ENCODE results near the gene TALDO1.

Gene TALDO1

DNA sequence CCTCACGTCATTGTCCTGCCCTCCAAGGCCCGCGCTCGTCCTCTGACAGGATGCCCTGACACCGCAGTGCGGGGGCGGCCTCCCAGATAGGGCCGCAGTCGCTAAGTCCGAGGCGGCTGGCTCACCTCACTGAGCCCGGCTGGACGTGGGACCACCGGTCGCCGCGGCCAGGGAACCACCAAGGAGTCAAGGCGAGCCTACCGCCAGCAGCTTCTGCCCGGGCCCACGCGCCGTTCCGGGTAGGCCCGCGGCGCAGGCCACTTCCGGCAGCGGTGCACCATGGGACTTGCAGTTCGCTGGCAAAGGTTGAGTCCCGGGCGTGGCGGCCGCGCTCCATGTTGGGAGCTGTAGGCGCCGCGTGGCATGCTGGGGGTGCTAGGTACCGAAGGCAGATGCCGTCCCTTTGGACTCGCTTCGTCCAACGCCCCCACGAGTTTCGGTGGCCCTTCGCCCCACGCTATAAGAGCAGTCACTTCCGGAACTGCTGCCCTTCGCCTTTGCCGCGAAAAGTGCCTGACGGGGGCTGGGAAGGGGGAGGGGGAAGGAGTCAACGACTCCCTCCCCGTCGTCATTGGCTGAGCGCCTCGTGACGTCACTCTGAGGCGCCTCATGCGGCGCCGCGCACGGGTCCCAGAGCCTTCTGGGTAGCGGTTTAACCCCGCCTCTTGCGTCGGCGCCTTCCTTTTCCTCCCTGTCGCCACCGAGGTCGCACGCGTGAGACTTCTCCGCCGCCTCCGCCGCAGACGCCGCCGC is 62.2 kb downstream of the TALDO1 start, which contains the start of gene RPLP2:
Gene RPLP2, plus strand, starts transcription at position 681 of the 753 bp plus-strand sequence. CDS start 268 bp downstream, outside the sequence.
- Histone ChIP-seq H3K9ac (ENCODE audit: low read depth, low read length) (peak within 1 kb of the TSS; percentile 85), H3K36me3 (ENCODE audit: insufficient read depth, low read length) (peaks cover 21% of the 10 kb centered on the region), H3K4me1 (ENCODE audit: insufficient read depth, low read length) (no peaks in the 10 kb centered on the region), H3K9me3 (ENCODE audit: control insufficient read depth, insufficient read depth, low read length) (no peaks in the 10 kb centered on the region)

DNA sequence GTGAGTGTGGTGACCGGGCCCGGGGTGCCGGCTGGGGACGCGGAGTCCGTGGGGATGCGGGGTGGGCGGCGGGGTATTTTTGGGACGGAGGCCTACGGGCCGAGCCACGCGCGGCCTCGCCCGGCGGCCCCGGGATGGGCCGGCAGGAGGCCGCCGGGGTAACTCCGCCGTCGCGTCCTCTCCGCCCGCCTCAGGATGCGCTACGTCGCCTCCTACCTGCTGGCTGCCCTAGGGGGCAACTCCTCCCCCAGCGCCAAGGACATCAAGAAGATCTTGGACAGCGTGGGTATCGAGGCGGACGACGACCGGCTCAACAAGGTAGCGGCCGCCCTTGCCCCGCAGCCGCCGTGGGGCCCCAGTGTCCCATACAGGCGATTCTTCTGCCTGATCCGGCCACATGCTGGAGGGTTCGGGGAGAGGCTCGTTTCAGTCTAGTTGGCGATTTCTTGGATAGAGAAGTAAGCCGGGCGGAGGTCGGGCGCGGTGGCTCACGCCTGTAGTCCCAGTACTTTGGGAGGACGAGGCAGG is 62.8 kb downstream of the TALDO1 start:
- no peaks in the 10 kb centered on the region for H3K9me3 ChIP-seq (ENCODE audit: control insufficient read depth, insufficient read depth, low read length)
- H3K4me1 ChIP-seq (ENCODE audit: insufficient read depth, low read length), result no peaks in the 10 kb centered on the region
- H3K36me3 ChIP-seq (ENCODE audit: insufficient read depth, low read length), result peaks cover 21% of the 10 kb centered on the region
- H3K9ac ChIP-seq (ENCODE audit: low read depth, low read length), result peak overlapping the region; percentile 85

DNA sequence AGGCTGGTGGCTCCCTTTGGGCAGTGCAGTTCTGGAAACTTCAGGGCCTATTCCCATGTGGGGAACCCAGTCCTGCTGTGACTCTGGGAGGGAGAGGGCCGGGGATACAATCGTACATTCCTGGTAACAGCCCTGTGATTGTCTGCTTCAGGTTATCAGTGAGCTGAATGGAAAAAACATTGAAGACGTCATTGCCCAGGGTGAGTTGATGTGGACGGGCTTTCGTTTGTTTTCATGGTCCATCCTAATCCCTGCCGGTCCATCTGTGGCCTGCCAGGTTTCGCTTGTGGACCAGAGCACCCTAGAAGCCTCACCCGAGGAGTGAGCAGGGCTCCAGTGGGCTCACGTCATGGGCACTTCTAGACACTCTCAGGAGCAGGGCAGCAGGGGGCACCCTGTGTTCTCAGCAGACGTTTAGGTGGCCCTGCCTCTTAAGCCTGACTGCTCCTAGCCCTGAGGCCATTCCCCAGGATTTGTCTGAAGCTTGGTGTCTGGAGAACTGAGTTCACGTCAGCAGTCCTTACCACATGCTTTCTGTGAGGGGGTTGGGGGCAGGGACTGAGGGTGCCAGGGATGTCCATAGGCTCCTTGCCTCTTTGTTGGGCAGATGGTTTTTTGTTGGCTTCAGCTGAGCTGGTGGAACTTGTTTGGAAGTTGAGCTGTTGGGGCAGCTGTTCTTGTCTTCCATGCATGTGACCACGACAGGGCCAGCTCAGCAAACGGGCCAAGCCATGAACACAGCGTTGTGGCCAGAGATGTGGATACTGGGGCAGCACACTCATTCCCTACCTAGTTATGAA is 64.4 kb downstream of the TALDO1 start:
- Histone ChIP-seq H3K4me1 (ENCODE audit: insufficient read depth, low read length) (peaks cover 3% of the 10 kb centered on the region; the same call in 1 of the 2 replicates), H3K9ac (ENCODE audit: low read depth, low read length) (no peak overlapping the region), H3K36me3 (ENCODE audit: insufficient read depth, low read length) (peaks cover 21% of the 10 kb centered on the region), H3K9me3 (ENCODE audit: control insufficient read depth, insufficient read depth, low read length) (no peaks in the 10 kb centered on the region)

DNA sequence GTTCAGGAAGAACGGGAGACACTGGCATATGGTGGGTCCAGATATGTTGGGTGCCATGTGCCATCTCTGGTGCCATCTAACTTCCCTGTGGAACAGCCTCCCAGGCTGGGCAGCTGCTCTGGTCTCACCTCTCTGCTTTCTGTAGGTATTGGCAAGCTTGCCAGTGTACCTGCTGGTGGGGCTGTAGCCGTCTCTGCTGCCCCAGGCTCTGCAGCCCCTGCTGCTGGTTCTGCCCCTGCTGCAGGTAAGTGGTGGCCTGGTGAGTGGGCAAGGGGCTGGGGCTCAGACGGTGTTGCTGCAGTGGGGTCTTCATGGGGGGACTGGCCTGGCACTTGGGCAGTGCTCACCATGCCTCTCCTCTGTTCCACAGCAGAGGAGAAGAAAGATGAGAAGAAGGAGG is 65.1 kb downstream of the TALDO1 start:
- Histone ChIP-seq H3K4me1 (ENCODE audit: insufficient read depth, low read length) (peaks cover 3% of the 10 kb centered on the region; the same call in 1 of the 2 replicates), H3K9ac (ENCODE audit: low read depth, low read length) (no peak overlapping the region), H3K9me3 (ENCODE audit: control insufficient read depth, insufficient read depth, low read length) (no peaks in the 10 kb centered on the region), H3K36me3 (ENCODE audit: insufficient read depth, low read length) (peaks cover 21% of the 10 kb centered on the region)

DNA sequence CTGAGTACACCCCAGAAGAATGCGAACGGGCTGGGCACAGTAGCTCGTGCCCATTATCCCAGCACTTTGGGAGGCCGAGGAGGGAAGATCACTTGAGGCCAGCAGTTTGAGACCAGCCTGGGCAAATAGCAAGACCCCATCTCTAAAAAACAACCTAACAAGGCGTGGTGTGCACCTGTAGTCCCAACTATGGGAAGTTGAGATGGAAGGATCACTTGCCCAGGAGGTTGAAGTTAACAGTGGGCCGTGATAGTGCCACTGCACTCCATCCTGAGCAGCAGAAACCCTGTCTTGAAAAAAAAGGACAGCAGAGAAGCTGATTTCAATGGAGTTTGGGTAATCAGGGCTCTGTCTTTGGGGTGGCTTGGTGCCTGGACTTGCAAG is 65.8 kb downstream of the TALDO1 start:
- no peak overlapping the region for H3K9ac ChIP-seq (ENCODE audit: low read depth, low read length)
- peaks cover 21% of the 10 kb centered on the region for H3K36me3 ChIP-seq (ENCODE audit: insufficient read depth, low read length)
- peaks cover 3% of the 10 kb centered on the region; the same call in 1 of the 2 replicates for H3K4me1 ChIP-seq (ENCODE audit: insufficient read depth, low read length)
- H3K9me3 ChIP-seq (ENCODE audit: control insufficient read depth, insufficient read depth, low read length), result no peaks in the 10 kb centered on the region

DNA sequence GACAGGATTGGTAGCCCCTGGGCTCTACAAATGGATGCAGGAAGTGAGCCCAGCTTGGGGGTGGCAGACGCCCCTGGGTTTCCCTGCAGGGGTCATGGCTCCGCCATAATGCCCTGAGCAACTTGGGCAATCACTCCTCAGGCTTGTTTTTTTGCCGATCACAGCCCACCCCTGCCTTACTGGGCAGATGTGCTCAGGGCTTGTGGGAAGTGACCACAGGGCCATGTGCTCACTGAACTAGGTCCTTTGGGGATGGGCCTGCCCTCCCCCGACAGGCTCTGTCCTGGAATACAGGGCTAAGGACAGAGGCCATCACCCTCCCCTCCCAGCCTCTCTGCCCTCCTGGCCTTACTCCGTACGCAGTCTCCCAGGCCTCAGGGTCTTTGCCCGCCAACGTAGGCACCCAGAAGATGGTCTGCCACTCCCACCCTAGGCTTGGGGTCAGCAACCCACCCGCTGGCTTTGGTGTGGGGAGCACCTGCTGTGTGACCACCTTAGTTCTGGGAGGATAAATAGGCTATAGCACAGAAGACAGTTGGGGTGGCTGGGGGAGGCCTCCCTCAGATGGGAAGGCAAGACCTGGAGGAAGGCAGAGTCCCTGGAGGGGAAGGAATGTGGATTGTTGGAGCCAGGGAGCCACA is 66.3 kb downstream of the TALDO1 start:
- H3K9me3 ChIP-seq (ENCODE audit: control insufficient read depth, insufficient read depth, low read length), result no peaks in the 10 kb centered on the region
- H3K9ac ChIP-seq (ENCODE audit: low read depth, low read length), result no peak overlapping the region
- H3K4me1 ChIP-seq (ENCODE audit: insufficient read depth, low read length), result peaks cover 9% of the 10 kb centered on the region; the same call in 1 of the 2 replicates
- peaks cover 21% of the 10 kb centered on the region for H3K36me3 ChIP-seq (ENCODE audit: insufficient read depth, low read length)

Measured in ES-I3 (cell line).